Endodermal cell (in vitro differentiated cells): Measurements from ENCODE around the gene PRR22. TPM values are rescaled to one million over a fixed set of nuclear protein-coding genes. Genes with fewer than 3 reads are reported as not detected.
"Not testable (repeated sequence)": the region's sequence is repeated elsewhere in the genome, so short reads cannot be mapped to it uniquely, and the experiment has no call there.

ENCODE experiments used
- DNase-seq: peaks from one replicate; pipeline ENCODE4 v3.0.0-alpha.2; 2017
- H3K27ac ChIP-seq: 2 replicates; pipeline ENCODE4 v1.5.1; 2013; ENCODE audit warnings: mild to moderate bottlenecking, low read depth, low read length, moderate library complexity
- H3K27me3 ChIP-seq: 2 replicates; pipeline ENCODE4 v1.6.1; 2013; ENCODE audit warnings: mild to moderate bottlenecking, low read length, moderate library complexity; ENCODE audit not compliant: insufficient read depth, control insufficient read depth, poor library complexity, severe bottlenecking
- H3K36me3 ChIP-seq: 2 replicates; pipeline ENCODE4 v1.7.0; 2013; ENCODE audit warnings: mild to moderate bottlenecking, low read length, moderate library complexity; ENCODE audit not compliant: control insufficient read depth, insufficient read depth
- H3K4me1 ChIP-seq: one replicate; pipeline ENCODE4 v1.7.0; 2013; ENCODE audit warnings: low read length; ENCODE audit not compliant: control insufficient read depth, insufficient read depth
- H3K4me3 ChIP-seq: 2 replicates; pipeline ENCODE4 v1.5.1; 2013; ENCODE audit warnings: mild to moderate bottlenecking, low read length, moderate library complexity
- H3K9ac ChIP-seq: 2 replicates; pipeline ENCODE4 v1.6.1; 2013; ENCODE audit warnings: mild to moderate bottlenecking, low read length, moderate library complexity; ENCODE audit not compliant: poor library complexity, severe bottlenecking; ENCODE audit errors: extremely low read depth
- H3K9me3 ChIP-seq: 2 replicates; pipeline ENCODE4 v1.6.1; 2013; ENCODE audit warnings: mild to moderate bottlenecking, low read length, moderate library complexity; ENCODE audit not compliant: control insufficient read depth
- H3K27ac Mint-ChIP-seq: 2 replicates; pipeline ENCODE4 v1.8.0; 2020; ENCODE audit warnings: mixed read lengths
- H3K27me3 Mint-ChIP-seq: 2 replicates; pipeline ENCODE4 v1.8.0; 2021; ENCODE audit warnings: mild to moderate bottlenecking, mixed read lengths; ENCODE audit not compliant: insufficient read depth
- H3K36me3 Mint-ChIP-seq: 2 replicates; pipeline ENCODE4 v1.8.0; 2020; ENCODE audit warnings: low read depth, mixed read lengths
- H3K4me1 Mint-ChIP-seq: 2 replicates; pipeline ENCODE4 v1.8.0; 2020; ENCODE audit warnings: mixed read lengths
- H3K4me3 Mint-ChIP-seq: 2 replicates; pipeline ENCODE4 v1.8.0; 2020; ENCODE audit warnings: mild to moderate bottlenecking, moderate library complexity, mixed read lengths
- H3K9me3 Mint-ChIP-seq: 2 replicates; pipeline ENCODE4 v1.8.0; 2020; ENCODE audit warnings: mild to moderate bottlenecking, mixed read lengths
- WGBS, 2 experiments: methylation state at CpG; one replicate each; pipeline versions ENCODE4 v1.1.5 to v1.1.7; 2013; ENCODE audit warnings: missing lambda C conversion rate in 2 of 2, mixed read lengths in 1 of 2; ENCODE audit not compliant: insufficient coverage in 1 of 2, insufficient read length in 1 of 2; 5-methylcytosine and 5-hydroxymethylcytosine counted together
- total RNA-seq, 2 donors: library from RNA; stranded (reverse); fragmentation: NEBNext Ultra II Directional in 1 of 2; extraction: Animal tissue kit (Norgen Biotek cat#: 25700) in 1 of 2; gene quantifications; 2 replicates in 1 of 2; 3 replicates in 1 of 2; pipeline ENCODE4 v1.2.1, GENCODE V29; 2021
- TF ChIP-seq, protein P1 (sequence below): fragments of 200-600 bp; sonication (generic); conservative IDR thresholded peaks from 2 replicates; pipeline ENCODE4 v1.5.0; 2021; ENCODE audit warnings: antibody characterized with exemption, mild to moderate bottlenecking

The PRR22 gene
- total RNA-seq, 2 donors from 2014 or later: 1.9 to 3.6 TPM

DNA sequence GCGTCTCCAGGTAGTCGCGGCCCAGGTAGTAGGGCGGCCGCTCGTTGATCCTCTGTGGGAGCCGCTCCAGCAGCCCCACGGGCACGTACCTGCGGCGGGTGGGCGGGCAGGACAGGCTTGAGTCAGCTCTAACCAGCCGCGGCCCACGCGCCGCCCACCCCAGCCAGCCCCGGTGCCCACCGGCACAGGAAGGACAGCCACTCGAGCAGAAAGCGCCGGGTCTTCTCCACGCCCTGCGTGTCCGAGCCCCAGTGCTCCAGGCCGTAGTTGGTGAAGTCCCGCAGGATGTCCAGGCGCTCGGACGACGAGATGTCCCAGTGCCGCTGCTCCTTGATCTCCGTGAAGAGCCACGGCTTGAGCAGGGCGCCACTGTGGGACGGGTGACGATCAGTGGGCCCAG, 877 bp upstream of the PRR22 start:
- no peak for DNase-seq
- Histone ChIP-seq H3K4me3 (no peak overlapping the region), H3K36me3 (peaks cover 29% of the 10 kb centered on the region), H3K9ac (no peak overlapping the region), H3K27me3 (no peaks in the 10 kb centered on the region), H3K27ac (no peak overlapping the region), H3K9me3 (no peaks in the 10 kb centered on the region), H3K4me1 (peaks cover 4% of the 10 kb centered on the region)
- Mint-ChIP-seq H3K4me1 (peaks cover 3% of the 10 kb centered on the region), H3K36me3 (peaks cover 34% of the 10 kb centered on the region), H3K4me3 (no peak overlapping the region), H3K27me3 (no peaks in the 10 kb centered on the region), H3K27ac (no peak overlapping the region), H3K9me3 (no peaks in the 10 kb centered on the region)
- 97% methylated on average over 28 to 37 of the region's 37 CpGs for WGBS, 2 experiments
- TF ChIP-seq, protein P1, sequence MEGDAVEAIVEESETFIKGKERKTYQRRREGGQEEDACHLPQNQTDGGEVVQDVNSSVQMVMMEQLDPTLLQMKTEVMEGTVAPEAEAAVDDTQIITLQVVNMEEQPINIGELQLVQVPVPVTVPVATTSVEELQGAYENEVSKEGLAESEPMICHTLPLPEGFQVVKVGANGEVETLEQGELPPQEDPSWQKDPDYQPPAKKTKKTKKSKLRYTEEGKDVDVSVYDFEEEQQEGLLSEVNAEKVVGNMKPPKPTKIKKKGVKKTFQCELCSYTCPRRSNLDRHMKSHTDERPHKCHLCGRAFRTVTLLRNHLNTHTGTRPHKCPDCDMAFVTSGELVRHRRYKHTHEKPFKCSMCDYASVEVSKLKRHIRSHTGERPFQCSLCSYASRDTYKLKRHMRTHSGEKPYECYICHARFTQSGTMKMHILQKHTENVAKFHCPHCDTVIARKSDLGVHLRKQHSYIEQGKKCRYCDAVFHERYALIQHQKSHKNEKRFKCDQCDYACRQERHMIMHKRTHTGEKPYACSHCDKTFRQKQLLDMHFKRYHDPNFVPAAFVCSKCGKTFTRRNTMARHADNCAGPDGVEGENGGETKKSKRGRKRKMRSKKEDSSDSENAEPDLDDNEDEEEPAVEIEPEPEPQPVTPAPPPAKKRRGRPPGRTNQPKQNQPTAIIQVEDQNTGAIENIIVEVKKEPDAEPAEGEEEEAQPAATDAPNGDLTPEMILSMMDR: no peak

- Mint-ChIP-seq H3K4me3 (no peak overlapping the region), H3K27ac (no peak overlapping the region), H3K36me3 (peaks cover 19% of the 10 kb centered on the region), H3K27me3 (no peaks in the 10 kb centered on the region), H3K4me1 (no peaks in the 10 kb centered on the region), H3K9me3 (no peaks in the 10 kb centered on the region)
- TF ChIP-seq, protein P1: no peak
- H3K9me3 ChIP-seq: no peaks in the 10 kb centered on the region
- WGBS, 2 experiments: 93 to 97% methylated on average over 26 to 48 of the region's 48 CpGs
- H3K27me3 ChIP-seq: no peaks in the 10 kb centered on the region
- H3K4me3 ChIP-seq: no peak overlapping the region
- no peak overlapping the region for H3K9ac ChIP-seq
- peaks cover 19% of the 10 kb centered on the region for H3K36me3 ChIP-seq
- H3K4me1 ChIP-seq: no peaks in the 10 kb centered on the region
- DNase-seq: no peak
- peak overlapping the region; percentile 32 for H3K27ac ChIP-seq
These were observed 1.3 kb downstream of the PRR22 start for GRCh38 chr19:5782945-5783919.

DNA sequence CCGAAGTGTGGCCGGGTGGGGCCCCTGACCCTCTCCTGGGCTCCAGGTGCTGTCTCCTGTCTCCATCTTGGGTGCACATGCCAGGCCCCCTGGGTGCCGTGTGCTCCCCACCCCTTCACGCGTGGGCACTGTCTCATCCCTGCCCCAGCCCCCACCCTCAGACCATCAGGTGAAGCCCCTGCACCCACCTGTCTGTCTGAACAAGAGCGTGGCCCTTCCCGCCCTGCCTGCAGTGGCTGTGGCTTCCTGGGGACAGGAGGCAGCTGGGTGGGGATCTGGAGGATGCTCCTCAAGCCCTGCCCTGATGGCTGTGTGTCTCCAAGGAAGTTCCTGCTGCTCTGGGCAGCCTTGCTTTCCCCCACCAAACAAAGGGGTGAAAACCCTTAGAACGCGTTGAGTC, 2.2 kb downstream of the PRR22 start:
- Histone ChIP-seq H3K9ac (no peak overlapping the region), H3K27me3 (no peaks in the 10 kb centered on the region), H3K4me3 (no peak overlapping the region), H3K36me3 (peaks cover 14% of the 10 kb centered on the region), H3K4me1 (no peaks in the 10 kb centered on the region), H3K9me3 (no peaks in the 10 kb centered on the region), H3K27ac (no peak overlapping the region)
- H3K9me3 Mint-ChIP-seq: no peaks in the 10 kb centered on the region
- 90 to 97% methylated on average over 4 to 9 of the region's 9 CpGs for WGBS, 2 experiments
- no peaks in the 10 kb centered on the region for H3K4me1 Mint-ChIP-seq
- H3K36me3 Mint-ChIP-seq: peaks cover 14% of the 10 kb centered on the region
- H3K4me3 Mint-ChIP-seq: no peak overlapping the region
- no peak for DNase-seq
- peaks cover 1% of the 10 kb centered on the region for H3K27me3 Mint-ChIP-seq
- no peak overlapping the region for H3K27ac Mint-ChIP-seq
- TF ChIP-seq, protein P1: no peak

GRCh38 chr19:5780916-5781315, 3.6 kb downstream of the PRR22 start:
- not testable (repeated sequence) for H3K27ac Mint-ChIP-seq, H3K4me3 ChIP-seq, DNase-seq, H3K9me3 Mint-ChIP-seq, H3K27me3 Mint-ChIP-seq, H3K36me3 Mint-ChIP-seq, H3K27me3 ChIP-seq, H3K4me1 ChIP-seq, H3K27ac ChIP-seq, H3K4me1 Mint-ChIP-seq, H3K36me3 ChIP-seq, H3K9ac ChIP-seq, H3K4me3 Mint-ChIP-seq, H3K9me3 ChIP-seq
- 93 to 96% methylated on average over 11 of the region's 11 CpGs for WGBS, 2 experiments
